Measurements from ENCODE around the gene TINAGL1.

The TINAGL1 gene

GRCh38 chr1:31576201-31576669, at the start of gene TINAGL1:
TINAGL1 (plus strand) TSS chr1:31576515; CDS start chr1:31577149, 634 bp downstream.
- DNase-seq, result no peak

GRCh38 chr1:31529999-31530684, 46.2 kb upstream of the TINAGL1 start:
- no peak for DNase-seq

GRCh38 chr1:31531177-31531999, 44.9 kb upstream of the TINAGL1 start:
- no peak for DNase-seq

- no peak for DNase-seq
Measured at GRCh38 chr1:31532173-31532572, 44.1 kb upstream of the TINAGL1 start.

GRCh38 chr1:31535561-31535960, 40.8 kb upstream of the TINAGL1 start:
- no peak for DNase-seq

- no peak for DNase-seq
Measured at GRCh38 chr1:31539329-31539728, 37.0 kb upstream of the TINAGL1 start.

GRCh38 chr1:31541194-31541593, 35.1 kb upstream of the TINAGL1 start:
- DNase-seq, result no peak

- DNase-seq, result no peak
Measured at GRCh38 chr1:31545927-31546540, 30.3 kb upstream of the TINAGL1 start.

GRCh38 chr1:31548534-31548906, 27.8 kb upstream of the TINAGL1 start:
- DNase-seq, result no peak

- peak; percentile 66 to 91 (median 79) for DNase-seq
Measured at GRCh38 chr1:31548907-31549808, 27.2 kb upstream of the TINAGL1 start.

- no peak for DNase-seq
Measured at GRCh38 chr1:31549809-31550620, 26.3 kb upstream of the TINAGL1 start.

GRCh38 chr1:31551208-31551607, 25.1 kb upstream of the TINAGL1 start:
- DNase-seq, result no peak

GRCh38 chr1:31552489-31552888, 23.8 kb upstream of the TINAGL1 start:
- DNase-seq, result no peak

- no peak for DNase-seq
Measured at GRCh38 chr1:31556481-31557006, 19.8 kb upstream of the TINAGL1 start.

- DNase-seq, result no peak
Measured at GRCh38 chr1:31559715-31560114, 16.6 kb upstream of the TINAGL1 start.

- no peak for DNase-seq
Measured at GRCh38 chr1:31560394-31560793, 15.9 kb upstream of the TINAGL1 start.

GRCh38 chr1:31562707-31563360, 13.5 kb upstream of the TINAGL1 start:
- no peak for DNase-seq

- no peak for DNase-seq
Measured at GRCh38 chr1:31564606-31564989, 11.7 kb upstream of the TINAGL1 start.

- DNase-seq, result no peak
Measured at GRCh38 chr1:31567956-31568570, 8.3 kb upstream of the TINAGL1 start.

GRCh38 chr1:31568895-31569595, 7.3 kb upstream of the TINAGL1 start:
- no peak for DNase-seq
